GM19238 (cell line): ENCODE results near the gene IZUMO4.

Experiments used
- DNase-seq: peaks from one replicate; pipeline ENCODE4 v3.0.0; 2011; ENCODE audit warnings: low spot score; ENCODE audit not compliant: insufficient read length

The IZUMO4 gene

DNA sequence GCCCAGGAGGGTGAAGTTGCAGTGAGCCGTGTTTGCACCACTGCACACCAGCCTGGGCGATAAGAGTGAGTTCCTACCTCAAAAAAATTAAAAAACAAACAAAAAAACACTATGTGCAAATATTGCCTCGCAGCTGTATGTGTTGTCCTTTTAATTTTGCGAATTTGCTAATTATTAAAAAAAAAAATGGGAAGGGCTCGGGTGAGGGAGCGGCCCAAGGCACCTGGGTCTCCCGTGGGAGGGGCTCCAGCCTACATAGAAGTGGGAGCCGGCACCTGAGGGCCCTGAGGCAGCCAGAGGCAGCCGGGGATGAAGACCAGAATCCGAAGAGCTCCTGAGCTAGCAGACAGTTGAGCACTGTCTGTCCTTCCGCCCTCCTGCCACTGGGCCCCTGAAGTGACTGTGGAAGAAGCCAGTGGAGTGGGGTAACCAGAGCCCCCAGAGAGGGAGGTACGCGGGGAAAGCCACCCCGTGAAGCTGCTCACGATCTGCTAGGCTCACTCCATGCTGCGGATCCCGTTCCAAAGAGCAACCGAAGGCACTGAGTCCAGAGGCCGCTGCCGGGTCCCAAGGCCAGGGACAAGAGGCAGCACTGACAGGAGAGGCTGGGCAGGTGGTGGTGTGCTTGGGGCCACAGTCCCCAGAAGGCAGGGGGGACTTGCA lies 6.5 kb downstream of the IZUMO4 start:
- DNase-seq = no peak

DNA sequence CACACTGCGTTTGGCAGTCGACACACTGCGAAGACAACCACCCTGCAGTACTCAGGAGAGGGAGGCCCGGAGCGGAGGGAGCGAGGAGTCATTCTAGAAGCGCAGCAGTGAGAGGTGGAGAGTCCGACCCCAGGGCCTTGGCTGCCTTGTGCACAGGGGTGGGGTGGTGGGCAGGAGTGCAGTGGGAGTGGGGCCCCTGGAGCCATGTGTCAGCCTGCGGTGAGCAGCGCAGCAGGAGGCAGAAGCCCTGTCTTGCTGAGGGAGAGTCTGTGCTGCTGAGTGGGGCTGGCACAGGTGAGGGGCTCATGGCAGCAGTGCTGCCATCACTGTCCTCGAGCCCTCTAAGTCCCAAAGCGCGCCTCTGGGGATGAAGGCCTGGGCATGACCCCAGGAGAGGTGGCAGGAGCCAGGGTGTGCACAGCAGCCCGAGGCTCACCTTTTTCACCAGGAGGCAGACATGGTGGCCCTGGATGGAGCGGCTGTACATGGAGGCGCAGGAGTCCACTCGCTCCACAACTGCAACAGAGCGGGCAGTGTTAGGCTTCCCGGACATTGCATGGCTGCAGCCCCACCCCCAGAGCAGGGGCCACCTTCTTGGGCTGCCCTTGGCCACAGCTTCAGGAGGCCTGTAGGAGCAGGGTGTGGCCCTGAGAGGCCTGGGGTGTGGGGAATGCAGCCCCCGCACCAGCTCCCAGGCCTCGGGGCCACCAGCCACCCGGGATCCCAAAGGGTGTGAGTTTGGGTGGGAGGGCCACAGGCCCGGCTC lies 11.7 kb downstream of the IZUMO4 start:
- no peak for DNase-seq

- no peak for DNase-seq
These were observed 12.5 kb downstream of the IZUMO4 start for GRCh38 chr19:2109046-2109864.

DNA sequence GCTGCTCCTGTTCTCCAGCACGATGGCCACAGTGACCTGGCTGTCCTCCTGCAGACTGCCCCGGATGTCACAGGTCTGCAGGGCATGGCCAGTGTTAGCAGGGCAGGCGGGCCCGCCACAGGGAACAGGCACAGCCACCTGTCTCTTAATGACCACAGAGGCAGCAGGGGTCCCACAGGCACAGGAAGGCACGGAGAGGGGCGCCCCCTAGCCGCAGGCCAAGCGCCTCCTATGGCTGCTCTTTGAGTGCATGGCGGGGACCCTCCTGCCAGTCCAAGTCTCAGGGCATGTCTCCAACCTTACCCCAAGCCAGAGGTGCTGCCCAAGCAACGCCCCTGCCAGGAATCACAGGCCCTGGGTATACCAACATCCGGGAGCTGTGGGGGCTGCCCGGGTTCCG lies 14.1 kb downstream of the IZUMO4 start:
- no peak for DNase-seq

- no peak for DNase-seq
These were observed 14.7 kb downstream of the IZUMO4 start for GRCh38 chr19:2111425-2111824.

DNA sequence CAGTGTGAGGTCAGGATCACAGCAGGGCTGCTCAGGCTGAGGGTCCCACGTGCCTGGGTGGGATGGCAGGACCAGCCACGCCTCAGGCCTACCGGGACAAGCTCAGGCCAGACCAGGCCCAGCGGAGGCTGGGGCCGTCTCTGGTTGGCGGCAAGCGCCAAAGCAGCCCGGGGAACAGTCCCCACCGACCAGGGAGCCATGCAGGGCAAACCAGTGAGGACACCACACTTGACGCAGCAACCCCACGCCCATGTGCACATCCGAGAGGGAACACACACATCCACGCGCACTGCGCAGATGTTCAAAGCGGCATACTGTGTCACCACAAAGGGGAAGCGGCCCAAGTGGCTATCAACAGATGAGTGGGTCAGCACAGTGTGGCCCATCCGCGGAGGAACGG lies 15.2 kb downstream of the IZUMO4 start:
- no peak for DNase-seq

- no peak for DNase-seq
These were observed 16.0 kb downstream of the IZUMO4 start for GRCh38 chr19:2112516-2113320.

- no peak for DNase-seq
These were observed 16.9 kb downstream of the IZUMO4 start for GRCh38 chr19:2113439-2114211.

GRCh38 chr19:2114218-2114617 lies 17.5 kb downstream of the IZUMO4 start:
- no peak for DNase-seq

- no peak for DNase-seq
These were observed 18.1 kb downstream of the IZUMO4 start for GRCh38 chr19:2114821-2115220.

DNA sequence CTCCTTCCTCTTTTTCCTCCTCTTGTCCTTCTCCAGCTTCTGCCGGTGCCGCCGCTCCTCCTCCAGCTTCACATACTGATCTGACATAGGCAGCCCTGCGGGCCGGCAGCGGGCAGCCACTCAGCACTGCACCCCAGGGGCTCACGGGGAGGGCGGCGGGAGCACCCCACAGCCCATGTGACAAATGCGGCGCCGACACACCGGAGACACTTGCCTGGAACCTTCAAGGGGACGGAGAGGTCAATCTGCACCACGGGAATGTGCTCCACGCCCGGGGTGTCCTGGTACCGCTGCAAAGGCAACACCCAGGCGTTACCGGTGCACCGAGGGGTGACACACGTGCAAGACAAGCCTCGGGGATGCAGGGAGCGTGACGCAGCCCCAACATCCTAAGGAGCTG lies 18.6 kb downstream of the IZUMO4 start:
- DNase-seq = no peak

DNA sequence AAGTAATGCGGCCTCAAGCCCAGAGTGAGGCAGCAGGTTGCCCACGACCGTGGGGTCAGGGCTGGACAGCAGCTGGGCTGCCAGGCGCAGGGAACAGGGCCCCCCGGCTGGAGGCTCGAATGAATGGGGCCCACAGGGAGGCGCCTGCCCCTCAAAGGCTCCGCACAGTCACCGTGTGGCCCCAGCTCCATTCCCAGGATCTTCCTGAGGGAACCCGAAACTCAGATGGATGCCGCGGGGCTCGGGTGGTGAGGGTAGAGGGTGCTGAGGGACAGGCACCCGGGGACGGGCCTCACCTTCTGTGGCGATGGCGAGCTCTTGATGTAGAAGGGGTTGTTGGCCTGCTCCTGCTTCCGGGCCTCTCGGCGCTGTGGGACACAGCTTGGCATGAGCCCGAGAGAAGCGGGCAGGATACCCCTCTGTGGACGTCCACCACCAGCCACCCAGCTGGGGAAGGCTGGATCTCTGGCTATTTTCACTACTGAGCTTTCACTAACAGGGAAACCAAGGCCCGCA lies 19.3 kb downstream of the IZUMO4 start:
- DNase-seq = no peak

DNA sequence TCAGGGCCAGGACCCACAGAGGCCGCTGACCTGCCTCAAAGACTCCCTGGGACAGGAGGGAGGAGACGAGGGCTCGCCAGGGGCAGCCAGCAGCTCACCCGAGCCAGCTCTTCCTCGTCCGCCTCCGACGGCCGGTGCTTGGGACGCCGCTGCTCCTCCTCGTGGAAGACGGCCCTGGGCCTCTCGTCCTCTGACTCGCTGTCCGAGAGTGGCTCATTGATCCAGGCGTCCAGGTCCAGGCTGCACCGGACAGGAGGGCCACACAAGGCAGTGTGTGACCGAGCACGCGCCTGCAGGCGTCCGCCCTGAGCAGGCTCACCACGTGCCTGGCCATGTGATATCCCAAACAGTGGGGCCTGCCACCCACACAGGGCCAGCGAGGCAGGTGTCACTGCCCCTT lies 19.8 kb downstream of the IZUMO4 start:
- DNase-seq = no peak

DNA sequence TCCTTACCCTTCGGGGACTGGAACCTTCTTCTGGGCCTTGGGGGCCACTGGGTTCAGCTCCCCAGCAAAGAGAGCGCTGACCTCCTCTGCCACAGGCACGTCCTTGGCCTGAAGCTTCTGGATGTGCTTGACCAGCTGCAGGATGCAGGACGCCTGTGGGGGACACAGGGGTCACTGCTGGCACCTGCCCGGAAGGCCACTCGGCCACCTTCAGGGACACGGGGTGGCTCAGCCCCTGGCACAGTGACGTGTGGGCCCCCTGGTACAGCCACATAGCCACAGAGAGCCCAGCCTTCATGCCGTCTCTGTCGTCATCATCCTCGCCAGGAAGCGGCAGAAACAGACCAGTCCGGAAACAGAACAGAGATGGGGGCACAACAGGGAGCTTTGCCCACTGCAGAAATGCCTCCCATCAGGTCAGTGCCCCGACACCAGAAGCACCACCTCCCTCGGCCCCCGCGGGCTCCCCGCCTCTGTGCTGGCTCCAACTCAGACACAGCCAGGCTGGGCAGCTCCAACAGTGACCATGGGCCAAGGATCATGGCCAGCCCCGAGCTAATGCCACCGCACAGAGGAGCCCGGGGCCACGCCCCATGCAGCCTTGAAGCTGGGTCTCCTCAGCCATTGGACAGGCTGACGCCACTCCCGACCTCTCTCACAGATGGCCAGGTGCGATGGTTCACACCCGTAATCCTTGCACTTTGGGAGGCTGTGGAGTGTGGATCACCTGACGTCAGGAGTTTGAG lies 20.7 kb downstream of the IZUMO4 start:
- DNase-seq = no peak

GRCh38 chr19:2118438-2118837 lies 21.7 kb downstream of the IZUMO4 start:
- no peak for DNase-seq

DNA sequence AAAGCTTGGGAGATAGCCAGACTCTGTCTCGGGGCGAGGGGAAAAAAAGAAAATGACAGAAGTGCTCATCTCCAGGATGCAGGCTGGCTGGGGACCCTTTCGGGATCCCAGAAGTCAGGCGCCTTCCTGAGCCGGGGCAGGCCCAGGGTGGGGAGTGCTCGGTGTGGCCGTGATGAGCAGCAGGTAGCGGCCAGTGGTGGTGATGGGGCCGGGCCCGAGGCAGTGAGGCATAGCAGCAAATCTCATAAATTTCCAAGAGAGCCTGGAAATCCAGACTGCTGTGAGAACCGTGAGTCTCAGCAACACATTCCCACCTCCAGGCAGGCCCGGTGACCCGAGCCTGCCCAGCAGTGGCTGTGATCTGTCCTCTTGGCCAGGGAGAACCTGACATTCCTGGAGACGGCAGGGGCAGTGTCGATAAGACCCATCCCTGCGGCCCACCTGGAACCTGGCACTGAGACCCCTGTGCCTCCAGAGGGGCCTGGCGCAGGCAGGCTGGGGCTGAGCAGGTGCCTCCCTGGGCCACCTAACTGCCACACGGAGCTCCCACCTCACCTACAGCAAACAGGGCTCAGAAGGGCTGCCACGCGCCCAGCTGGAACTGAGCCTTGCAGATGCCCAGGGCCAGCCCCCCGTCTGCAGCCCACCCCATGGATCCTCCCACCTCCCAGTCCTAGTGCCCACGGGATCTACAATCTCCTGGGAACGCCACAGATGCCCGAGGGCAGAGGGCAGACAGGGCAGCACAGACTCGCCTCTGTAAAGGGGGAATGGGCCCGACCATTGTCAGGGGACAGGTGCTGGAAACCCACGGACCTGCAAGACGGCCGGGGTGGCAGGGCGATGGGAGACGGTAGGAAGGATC lies 23.4 kb downstream of the IZUMO4 start:
- DNase-seq = no peak

GRCh38 chr19:2120821-2121220 lies 24.1 kb downstream of the IZUMO4 start:
- DNase-seq = no peak

GRCh38 chr19:2121416-2122051 lies 24.8 kb downstream of the IZUMO4 start:
- no peak for DNase-seq
